ENCODE measurements around the gene KRAS.

DNA sequence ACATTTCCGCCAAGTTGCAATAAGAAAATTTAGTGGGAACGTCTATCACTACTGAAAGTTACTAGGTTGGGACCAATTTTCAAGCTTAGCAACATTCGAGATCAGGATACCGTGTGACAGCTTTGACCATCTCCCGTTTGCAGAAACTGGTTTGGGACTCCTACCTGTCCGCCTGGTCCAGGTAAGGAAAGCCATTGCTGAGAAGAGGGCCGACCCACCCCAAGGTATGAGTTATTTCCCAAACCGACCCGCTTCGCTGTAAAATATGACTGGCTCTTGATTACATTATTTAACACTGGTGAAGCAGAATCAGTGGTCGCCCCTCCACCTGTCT lies 56.0 kb downstream of the KRAS start:
- TF ChIP-seq, protein P1, sequence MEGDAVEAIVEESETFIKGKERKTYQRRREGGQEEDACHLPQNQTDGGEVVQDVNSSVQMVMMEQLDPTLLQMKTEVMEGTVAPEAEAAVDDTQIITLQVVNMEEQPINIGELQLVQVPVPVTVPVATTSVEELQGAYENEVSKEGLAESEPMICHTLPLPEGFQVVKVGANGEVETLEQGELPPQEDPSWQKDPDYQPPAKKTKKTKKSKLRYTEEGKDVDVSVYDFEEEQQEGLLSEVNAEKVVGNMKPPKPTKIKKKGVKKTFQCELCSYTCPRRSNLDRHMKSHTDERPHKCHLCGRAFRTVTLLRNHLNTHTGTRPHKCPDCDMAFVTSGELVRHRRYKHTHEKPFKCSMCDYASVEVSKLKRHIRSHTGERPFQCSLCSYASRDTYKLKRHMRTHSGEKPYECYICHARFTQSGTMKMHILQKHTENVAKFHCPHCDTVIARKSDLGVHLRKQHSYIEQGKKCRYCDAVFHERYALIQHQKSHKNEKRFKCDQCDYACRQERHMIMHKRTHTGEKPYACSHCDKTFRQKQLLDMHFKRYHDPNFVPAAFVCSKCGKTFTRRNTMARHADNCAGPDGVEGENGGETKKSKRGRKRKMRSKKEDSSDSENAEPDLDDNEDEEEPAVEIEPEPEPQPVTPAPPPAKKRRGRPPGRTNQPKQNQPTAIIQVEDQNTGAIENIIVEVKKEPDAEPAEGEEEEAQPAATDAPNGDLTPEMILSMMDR (conservative IDR thresholded peaks at IDR 0.05) = no peak
- no peak for TF ChIP-seq ZFX (IDR thresholded peaks at IDR 0.05)

Data from C4-2B (cell line).